Gastrocnemius medialis (tissue), 4 donors: ENCODE measurements around the gene C20orf96. TPM values are rescaled to one million over a fixed set of nuclear protein-coding genes. Genes with fewer than 3 reads are reported as not detected.

Experiments
- ATAC-seq, 2 donors: fragments of 150-250 bp; one replicate each; pipeline ENCODE4 v1.9.1; 2016
- DNase-seq, 2 donors: peaks; one replicate each; pipeline ENCODE4 v3.0.0-alpha.2; 2019
- H3K27ac ChIP-seq, 4 donors: fragments of 200-600 bp; sonication (generic); 1 replicate in 1 of 4; 2 replicates in 3 of 4; pipeline ENCODE4 v1.5.1; 2016 to 2018; ENCODE audit warnings: mild to moderate bottlenecking in 2 of 4, moderate library complexity in 1 of 4
- H3K27me3 ChIP-seq, 3 donors: fragments of 200-600 bp; sonication (generic) in 2 of 3; 1 replicate in 1 of 3; 2 replicates in 2 of 3; pipeline versions ENCODE4 v1.5.1 to v1.6.0; 2016 to 2019; ENCODE audit warnings: mild to moderate bottlenecking in 1 of 3, moderate library complexity in 1 of 3
- H3K36me3 ChIP-seq, 2 donors: fragments of 200-600 bp; sonication (generic) in 1 of 2; one replicate each; pipeline ENCODE4 v1.5.1; 2017 to 2018
- H3K4me1 ChIP-seq, 2 donors: fragments of 200-600 bp; sonication (generic) in 1 of 2; one replicate each; pipeline ENCODE4 v1.5.1; 2016 to 2017; ENCODE audit warnings: mild to moderate bottlenecking in 2 of 2
- H3K4me3 ChIP-seq, 4 donors: fragments of 200-600 bp; sonication (generic) in 3 of 4; 1 replicate in 1 of 4; 2 replicates in 3 of 4; pipeline ENCODE4 v1.5.1; 2016 to 2019; ENCODE audit warnings: mild to moderate bottlenecking in 2 of 4
- H3K9me3 ChIP-seq, 3 donors: fragments of 200-600 bp; sonication (generic) in 2 of 3; 1 replicate in 1 of 3; 2 replicates in 2 of 3; pipeline ENCODE4 v1.5.1; 2016 to 2019
- POLR2A ChIP-seq, 2 donors: fragments of 450-650 bp; IDR thresholded peaks; one replicate each; pipeline ENCODE4 v1.6.1; 2017; ENCODE audit warnings: antibody characterized with exemption in 2 of 2, mild to moderate bottlenecking in 2 of 2, moderate library complexity in 2 of 2
- in situ Hi-C, 4 donors: fragments of 200-750 bp; cut with MboI; loops; one replicate each; pipeline versions ENCODE4 v1.15.0 to v1.8.0; 2017; ENCODE audit warnings: low sequenced_read_pairs in 4 of 4
- intact Hi-C: fragments of 100-400 bp; cut with DNase I; formaldehyde crosslinking; loops from one replicate; pipeline ENCODE4 v1.15.1; 2023; ENCODE audit warnings: low total_unique reads
- total RNA-seq, 4 donors: library from RNA; depleted of rRNA; stranded (reverse); fragments of >200 nt; gene quantifications; one replicate each; pipeline versions ENCODE4 v1.1.0 to v1.2.3, GENCODE V29; 2016
- TF ChIP-seq, protein P1 (sequence below), 5 experiments: fragments of 450-650 bp in 3 of 5; fragments of 200-600 bp in 2 of 5; sonication (generic) in 2 of 5; IDR thresholded peaks in 4 of 5; conservative IDR thresholded peaks in 1 of 5; 1 replicate in 4 of 5; 2 replicates in 1 of 5; pipeline ENCODE4 v1.5.1; 2016 to 2019; ENCODE audit warnings: antibody characterized with exemption in 5 of 5, mild to moderate bottlenecking in 3 of 5, moderate library complexity in 3 of 5

C20orf96 gene
- total RNA-seq, 4 donors from 2014 or later, result 0.19 to 1.5 (median 0.58) TPM; not detected in 1

- peak overlapping the region; percentile 67 to 73 (median 70) for H3K4me3 ChIP-seq
- in situ Hi-C loops (no loop called here), intact Hi-C loops (loop anchor here (1.0 to 10.0 kb wide), 4 partner anchors 27 to 800 kb away; partner anchors contain the start of genes CSNK2A1 and ZCCHC3)
- H3K36me3 ChIP-seq, result no peaks in the 10 kb centered on the region
- H3K9me3 ChIP-seq, result no peaks in the 10 kb centered on the region
- H3K27ac ChIP-seq, result peak overlapping the region; percentile 80 to 93 (median 86)
- TF ChIP-seq, protein P1, sequence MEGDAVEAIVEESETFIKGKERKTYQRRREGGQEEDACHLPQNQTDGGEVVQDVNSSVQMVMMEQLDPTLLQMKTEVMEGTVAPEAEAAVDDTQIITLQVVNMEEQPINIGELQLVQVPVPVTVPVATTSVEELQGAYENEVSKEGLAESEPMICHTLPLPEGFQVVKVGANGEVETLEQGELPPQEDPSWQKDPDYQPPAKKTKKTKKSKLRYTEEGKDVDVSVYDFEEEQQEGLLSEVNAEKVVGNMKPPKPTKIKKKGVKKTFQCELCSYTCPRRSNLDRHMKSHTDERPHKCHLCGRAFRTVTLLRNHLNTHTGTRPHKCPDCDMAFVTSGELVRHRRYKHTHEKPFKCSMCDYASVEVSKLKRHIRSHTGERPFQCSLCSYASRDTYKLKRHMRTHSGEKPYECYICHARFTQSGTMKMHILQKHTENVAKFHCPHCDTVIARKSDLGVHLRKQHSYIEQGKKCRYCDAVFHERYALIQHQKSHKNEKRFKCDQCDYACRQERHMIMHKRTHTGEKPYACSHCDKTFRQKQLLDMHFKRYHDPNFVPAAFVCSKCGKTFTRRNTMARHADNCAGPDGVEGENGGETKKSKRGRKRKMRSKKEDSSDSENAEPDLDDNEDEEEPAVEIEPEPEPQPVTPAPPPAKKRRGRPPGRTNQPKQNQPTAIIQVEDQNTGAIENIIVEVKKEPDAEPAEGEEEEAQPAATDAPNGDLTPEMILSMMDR (IDR thresholded peaks at IDR 0.05 in 4 of 5, conservative IDR thresholded peaks at IDR 0.05 in 1 of 5), result peak in 3 of 5 experiments; percentile 16 to 42 (median 25)
- TF ChIP-seq POLR2A (IDR thresholded peaks at IDR 0.05), result peak; percentile 83 to 84
- ATAC-seq (peak; percentile 77 to 80), DNase-seq (peak; percentile 80 to 87)
- peaks cover 5% of the 10 kb centered on the region in 2 donors for H3K4me1 ChIP-seq
- H3K27me3 ChIP-seq, result peaks cover 0 to 7% (median 2%) of the 10 kb centered on the region in 3 donors
Observed at GRCh38 chr20:324177-325044, 33.9 kb upstream of the C20orf96 start.

DNA sequence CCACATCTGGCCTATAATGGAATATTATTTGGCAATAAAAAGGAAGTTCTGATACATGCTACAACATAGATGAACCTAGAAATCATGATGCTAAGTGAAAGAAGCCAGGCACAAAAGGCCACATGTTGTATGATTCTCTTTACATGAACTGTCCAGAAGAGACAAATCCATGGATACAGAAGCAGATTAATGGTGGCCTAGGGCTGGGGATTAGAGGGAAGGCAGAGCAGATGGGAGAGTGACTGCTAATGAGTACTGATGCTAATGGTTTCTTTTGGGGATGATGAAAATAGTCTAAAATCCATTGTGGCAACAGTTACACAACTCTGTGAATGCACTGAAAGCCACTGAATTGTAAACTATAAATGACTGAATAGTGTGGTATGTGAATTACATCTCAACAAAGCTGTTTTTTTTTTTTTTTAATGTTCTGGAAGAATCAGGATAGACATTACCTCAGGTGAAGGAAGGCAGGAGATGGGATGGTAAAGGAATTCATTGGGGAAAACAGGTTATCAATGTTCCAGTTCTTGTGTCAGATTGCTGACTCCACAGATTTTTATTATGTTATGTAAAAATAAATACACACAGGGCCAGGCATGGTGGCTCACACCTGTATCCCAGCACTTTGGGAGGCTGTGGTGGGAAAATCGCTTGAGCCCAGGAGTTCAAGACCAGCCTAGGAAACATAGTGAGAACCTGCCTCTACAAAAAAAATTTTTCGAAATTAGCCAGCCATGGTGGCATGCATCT, 25.9 kb upstream of the C20orf96 start:
- Histone ChIP-seq H3K27me3 (no peaks in the 10 kb centered on the region), H3K4me3 (no peak overlapping the region), H3K4me1 (no peaks in the 10 kb centered on the region), H3K9me3 (no peaks in the 10 kb centered on the region), H3K27ac (no peak overlapping the region), H3K36me3 (no peaks in the 10 kb centered on the region)
- TF ChIP-seq POLR2A (IDR thresholded peaks at IDR 0.05), result no peak
- TF ChIP-seq, protein P1 (IDR thresholded peaks at IDR 0.05 in 4 of 5, conservative IDR thresholded peaks at IDR 0.05 in 1 of 5), result no peak
- no peak for DNase-seq
- ATAC-seq, result no peak
- intact Hi-C loops, result no loop called here
- in situ Hi-C loops, result no loop called here

GRCh38 chr20:313948-314347, 23.4 kb upstream of the C20orf96 start:
- intact Hi-C loops (no loop called here), in situ Hi-C loops (no loop called here)
- TF ChIP-seq POLR2A (IDR thresholded peaks at IDR 0.05), result no peak
- TF ChIP-seq, protein P1 (IDR thresholded peaks at IDR 0.05 in 4 of 5, conservative IDR thresholded peaks at IDR 0.05 in 1 of 5), result no peak
- ATAC-seq, result no peak
- no peak for DNase-seq
- Histone ChIP-seq H3K27ac (no peak overlapping the region), H3K36me3 (no peaks in the 10 kb centered on the region), H3K4me3 (no peak overlapping the region), H3K9me3 (no peaks in the 10 kb centered on the region), H3K27me3 (no peaks in the 10 kb centered on the region), H3K4me1 (peaks cover 5 to 10% of the 10 kb centered on the region in 2 donors)

DNA sequence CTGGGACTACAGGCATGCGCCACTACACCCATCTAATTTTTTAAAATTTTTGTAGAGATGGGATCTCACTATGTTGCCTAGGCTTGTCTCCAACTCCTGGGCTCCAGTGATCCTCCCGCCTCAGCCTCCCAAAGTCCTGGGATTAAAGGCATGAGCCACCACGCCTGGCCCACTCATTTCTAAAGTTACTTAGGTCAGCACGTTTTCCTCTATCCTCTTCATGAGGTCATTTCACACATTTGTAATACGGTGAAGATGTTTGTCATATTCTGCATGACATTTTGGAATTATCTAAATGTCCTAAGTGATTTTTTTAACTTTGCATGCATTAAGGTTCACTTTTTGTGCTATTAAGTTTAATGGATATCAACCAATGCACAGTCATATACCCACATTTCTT, 22.9 kb upstream of the C20orf96 start:
- ATAC-seq (no peak), DNase-seq (no peak)
- H3K4me1 ChIP-seq, result peaks cover 5 to 10% of the 10 kb centered on the region in 2 donors
- H3K27me3 ChIP-seq, result no peaks in the 10 kb centered on the region
- no peak overlapping the region for H3K27ac ChIP-seq
- intact Hi-C loops, result no loop called here
- no peak for TF ChIP-seq POLR2A (IDR thresholded peaks at IDR 0.05)
- TF ChIP-seq, protein P1 (IDR thresholded peaks at IDR 0.05 in 4 of 5, conservative IDR thresholded peaks at IDR 0.05 in 1 of 5), result no peak
- no peaks in the 10 kb centered on the region for H3K36me3 ChIP-seq
- no peaks in the 10 kb centered on the region for H3K9me3 ChIP-seq
- no peak overlapping the region for H3K4me3 ChIP-seq
- in situ Hi-C loops, result no loop called here
